Measurements from ENCODE around the gene PIGT. TPM values are rescaled to one million over a fixed set of nuclear protein-coding genes. Genes with fewer than 3 reads are reported as not detected.

The PIGT gene
- total RNA-seq, 1 experiment from 2014 or later: 73.9 TPM

GRCh38 chr20:45410887-45411286 is 5.1 kb upstream of the PIGT start:
- no peak overlapping the region for H2BK15ac ChIP-seq (ENCODE audit: low read depth, low read length)
- H3K14ac ChIP-seq (ENCODE audit: insufficient read depth, low read length): no peak overlapping the region
- Mint-ChIP-seq H3K4me1 (peaks cover 15% of the 10 kb centered on the region in 2 experiments), H3K9me3 (no peaks in the 10 kb centered on the region), H3K27me3 (ENCODE audit: low read depth) (peaks cover 12% of the 10 kb centered on the region), H3K4me3 (no peak overlapping the region), H3K27ac (no peak overlapping the region), H3K36me3 (ENCODE audit: insufficient read depth in 1 of 3, low read depth in 3 of 3) (peaks cover 7 to 20% (median 16%) of the 10 kb centered on the region in 3 experiments; a peak in 6 of 7 replicates)
- no peak overlapping the region for H2BK20ac ChIP-seq (ENCODE audit: low read depth, low read length, poor library complexity, severe bottlenecking)
- no peak overlapping the region for H3K18ac ChIP-seq (ENCODE audit: insufficient read length, low read depth, low read length)
- no peak overlapping the region for H3K23ac ChIP-seq (ENCODE audit: insufficient read length, low read depth, low read length)
- no peaks in the 10 kb centered on the region for H4K20me1 ChIP-seq (ENCODE audit: control insufficient read depth, insufficient read depth, insufficient read length)
- no peak overlapping the region for H3K4me2 ChIP-seq (ENCODE audit: insufficient read depth, insufficient read length, low read length)
- no peak overlapping the region for H3K9ac ChIP-seq (ENCODE audit: extremely low read depth, insufficient read length, low read length)
- H3K4ac ChIP-seq (ENCODE audit: low read depth, low read length): no peak overlapping the region
- H3K79me1 ChIP-seq (ENCODE audit: insufficient read depth, low read depth, low read length, poor library complexity, severe bottlenecking): no peaks in the 10 kb centered on the region
- H2AK5ac ChIP-seq (ENCODE audit: insufficient read length, low read length): no peak overlapping the region
- H2BK5ac ChIP-seq (ENCODE audit: insufficient read length, low read length): no peak overlapping the region
- H4K5ac ChIP-seq (ENCODE audit: insufficient read length, low read depth, low read length): no peak overlapping the region
- no peaks in the 10 kb centered on the region for H3K9me3 ChIP-seq (ENCODE audit: control insufficient read depth, low read depth, low read length)
- H2BK12ac ChIP-seq (ENCODE audit: insufficient read length, low read depth, low read length): no peak overlapping the region
- DNase-seq: no peak
- peaks cover 3% of the 10 kb centered on the region; the same call in 1 of the 2 replicates for H3K4me1 ChIP-seq (ENCODE audit: insufficient read depth, low read length)
- no peak overlapping the region for H3K27ac ChIP-seq (ENCODE audit: insufficient read length, low read depth, low read length)
- H4K91ac ChIP-seq (ENCODE audit: insufficient read length, low read depth, low read length): no peak overlapping the region
- H3K56ac ChIP-seq (ENCODE audit: insufficient read length, low read depth, low read length): no peak overlapping the region
- no peak overlapping the region for H2BK120ac ChIP-seq (ENCODE audit: low read depth, low read length, poor library complexity, severe bottlenecking)
- H3T11ph ChIP-seq (ENCODE audit: low read length): no peak overlapping the region
- no peak overlapping the region for H4K8ac ChIP-seq (replicated peaks; ENCODE audit: insufficient read length, low read depth, low read length)
- no peaks in the 10 kb centered on the region for H3K79me2 ChIP-seq (ENCODE audit: insufficient read depth, low read length)
- H2AFZ ChIP-seq (ENCODE audit: low read length): no peak overlapping the region
- no peak for TF ChIP-seq CTCF (conservative IDR thresholded peaks at IDR 0.05)
- WGBS (ENCODE audit: extremely low coverage, insufficient read length, low lambda C conversion rate): no CpG with 5 or more reads among the region's 8 CpGs
- no peaks in the 10 kb centered on the region; the same call in 1 of the 2 replicates for H3K27me3 ChIP-seq (ENCODE audit: insufficient read depth, low read length)
- H3K23me2 ChIP-seq (ENCODE audit: insufficient read length, low read depth, low read length, poor library complexity, severe bottlenecking): peaks cover 16% of the 10 kb centered on the region

Data from H9 (cell line).